NCI-H345 (cell line): ENCODE results near the gene MYH7.
"Not testable (repeated sequence)": the region's sequence is repeated elsewhere in the genome, so short reads cannot be mapped to it uniquely, and the experiment has no call there.

Experiments
- DNase-seq: peaks from one replicate; lab custom pipeline; 2025; lab: John Stamatoyannopoulos, UW

Gene MYH7

DNA sequence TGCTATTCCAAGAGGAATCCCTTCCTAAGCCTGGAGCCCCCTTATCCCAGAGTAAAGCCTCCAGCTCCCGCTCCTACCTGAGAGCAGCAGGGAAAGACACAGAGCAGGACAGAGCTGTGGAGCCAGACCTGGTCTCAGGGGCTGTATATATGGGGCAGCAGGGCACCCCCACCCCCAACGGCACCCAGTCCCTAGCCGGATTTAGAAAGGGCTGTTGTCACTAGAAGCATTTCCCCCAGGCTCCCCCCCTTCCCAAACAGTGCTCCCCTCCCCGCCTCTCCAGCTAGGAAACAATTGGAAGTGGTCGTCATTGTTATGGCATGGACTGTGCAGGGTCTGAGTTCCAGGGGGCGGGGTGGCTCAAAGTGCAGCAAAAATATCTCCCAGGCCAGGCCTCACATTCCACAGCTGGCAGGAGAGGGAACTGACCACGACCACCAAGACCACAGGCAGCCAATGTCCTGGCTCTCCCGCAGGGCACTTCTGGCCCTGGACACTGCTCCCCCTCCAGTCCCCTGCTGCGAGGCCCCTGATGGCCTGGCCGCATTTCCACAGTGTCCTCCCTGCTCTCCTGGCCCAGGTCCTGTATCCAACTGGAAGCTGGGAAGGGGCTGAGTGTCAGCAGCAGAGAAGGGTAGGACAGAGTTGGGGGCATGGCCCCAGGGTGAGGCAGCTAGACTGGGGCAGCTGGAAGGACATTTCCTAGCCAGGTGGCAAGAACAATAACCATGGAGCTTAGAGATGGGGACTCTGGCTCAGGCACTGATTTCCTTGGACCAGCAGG, at the start of gene MYH7:
TSS of gene MYH7 (minus strand) at position 118 of the 784 bp plus-strand sequence. CDS start 1,928 bp downstream, outside the sequence.
- no peak for DNase-seq

DNA sequence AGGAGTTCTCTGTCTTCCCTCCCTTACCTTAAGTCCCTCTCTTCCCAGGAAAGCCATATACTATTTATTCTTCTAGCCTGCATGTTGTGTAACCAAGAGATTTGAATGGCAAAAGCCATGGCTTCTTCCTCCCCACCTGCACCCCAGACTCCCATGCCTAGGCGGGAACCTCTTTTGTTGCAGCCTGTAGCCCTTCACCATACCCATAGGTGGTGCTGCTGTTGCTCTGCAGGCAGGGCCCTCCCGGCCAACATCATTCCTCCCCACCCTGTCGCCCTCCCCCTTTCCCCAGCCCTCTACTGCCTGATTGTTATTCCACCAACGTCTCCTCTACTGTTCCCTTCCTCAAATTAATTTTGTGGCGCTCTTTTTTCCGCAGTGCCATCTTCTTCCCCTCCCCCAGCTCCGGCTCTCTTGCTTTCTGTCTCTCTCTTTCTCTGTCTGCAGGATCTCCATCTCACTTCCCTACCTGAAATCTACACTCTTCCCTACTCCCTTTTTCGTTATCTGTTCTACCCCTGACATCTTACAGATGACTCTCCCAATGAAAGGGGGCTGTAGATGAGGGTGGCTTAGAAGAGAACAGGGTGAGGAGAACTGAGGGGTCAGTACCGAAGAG, 47.9 kb upstream of the MYH7 start:
- DNase-seq, result peak; percentile 9

DNA sequence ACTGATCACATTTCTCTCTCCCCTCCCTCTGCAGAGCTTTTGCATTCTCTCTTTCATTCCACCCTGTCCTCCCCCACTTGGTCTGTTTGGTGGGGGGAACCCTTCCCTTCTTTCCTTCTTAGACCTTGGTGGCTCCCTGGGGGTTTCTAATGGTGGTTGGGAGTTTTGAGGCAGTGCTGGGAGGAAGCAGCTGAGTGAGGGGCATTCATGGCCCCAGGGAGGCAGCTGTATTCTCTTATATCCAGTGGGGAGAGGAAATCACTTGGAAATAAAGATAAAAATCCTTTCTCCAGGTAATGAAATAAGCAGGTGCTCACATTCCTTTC, 47.3 kb upstream of the MYH7 start:
- DNase-seq, result no peak

GRCh38 chr14:23481979-23482822, 46.7 kb upstream of the MYH7 start:
- DNase-seq, result no peak

DNA sequence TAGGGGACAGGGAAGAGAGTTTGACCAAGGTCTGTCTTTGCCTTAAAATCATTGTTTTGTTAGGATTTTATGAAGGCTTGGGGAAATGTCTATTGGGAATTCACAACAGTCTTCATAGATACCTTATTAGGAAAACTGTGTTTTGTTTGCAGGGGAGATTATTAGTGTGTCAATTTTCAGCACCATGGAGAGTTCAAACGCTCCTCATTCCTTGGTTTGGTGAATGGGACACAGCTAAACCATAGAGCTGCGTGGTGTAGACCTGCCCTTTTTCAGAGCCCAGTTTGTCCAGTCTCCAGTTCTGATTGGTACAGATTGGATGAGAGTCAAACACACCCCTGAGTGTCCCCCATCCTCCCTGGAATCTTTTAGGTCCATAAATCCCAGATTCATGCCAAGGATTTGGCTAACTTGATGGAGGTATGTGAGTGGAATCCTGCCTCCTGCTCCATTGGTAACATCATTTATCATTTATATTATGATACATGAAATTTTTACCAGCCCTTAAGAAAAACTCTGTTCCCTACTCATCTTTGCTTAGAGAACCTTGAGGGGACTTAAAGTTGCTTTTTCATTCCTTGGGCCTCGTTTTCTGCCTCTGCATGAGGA, 46.0 kb upstream of the MYH7 start:
- no peak for DNase-seq

GRCh38 chr14:23478109-23478759, 42.8 kb upstream of the MYH7 start:
- DNase-seq, result peak; percentile 53

DNA sequence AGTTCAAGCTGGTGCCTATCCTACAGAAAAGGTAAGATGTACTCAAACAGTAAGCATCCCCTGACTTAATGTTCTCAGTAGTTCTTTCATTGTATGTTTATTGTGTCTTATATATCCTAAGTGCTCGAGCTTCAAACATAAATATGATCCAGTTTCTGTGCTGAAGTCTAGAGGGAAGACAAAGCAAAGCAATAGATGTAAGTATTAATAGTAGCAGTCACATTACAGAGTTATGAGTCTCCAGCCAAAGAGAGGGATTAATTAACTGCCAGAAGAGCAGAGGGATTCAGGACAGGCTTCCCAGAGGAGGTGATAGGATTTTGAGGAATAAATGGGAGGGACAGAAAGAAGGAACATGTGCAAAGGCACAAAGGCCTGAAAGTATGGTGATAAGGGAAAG, 35.5 kb upstream of the MYH7 start:
- DNase-seq, result no peak

DNA sequence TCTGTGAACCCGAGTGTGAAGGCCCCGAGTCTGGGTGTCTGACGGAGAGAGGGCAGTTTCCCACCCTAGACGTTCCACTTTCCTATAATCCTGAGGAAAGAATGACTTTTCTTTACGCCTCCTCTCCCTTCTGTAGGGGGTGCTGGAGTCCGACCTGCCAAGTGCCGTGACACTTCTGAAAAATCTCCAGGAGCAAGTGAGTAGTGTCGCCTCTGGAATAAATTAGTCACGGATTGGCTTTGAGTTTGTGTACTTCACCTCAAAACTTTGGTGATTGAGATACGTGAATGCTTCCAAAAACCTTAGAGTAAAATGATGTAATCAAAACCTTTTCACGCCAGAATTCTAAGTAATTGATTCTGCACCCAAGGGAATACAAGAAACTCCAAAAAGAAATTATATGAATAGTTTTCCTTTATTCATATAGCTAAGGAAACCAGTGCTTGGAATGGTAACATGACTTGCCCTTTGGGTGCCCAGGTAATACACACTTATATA, 34.5 kb upstream of the MYH7 start:
- no peak for DNase-seq

- DNase-seq, result peak; percentile 100
Observed at GRCh38 chr14:23469127-23469905, 33.9 kb upstream of the MYH7 start, which contains the start of gene NGDN. NGDN (plus strand) TSS chr14:23469703; CDS start chr14:23469716, 13 bp downstream.

DNA sequence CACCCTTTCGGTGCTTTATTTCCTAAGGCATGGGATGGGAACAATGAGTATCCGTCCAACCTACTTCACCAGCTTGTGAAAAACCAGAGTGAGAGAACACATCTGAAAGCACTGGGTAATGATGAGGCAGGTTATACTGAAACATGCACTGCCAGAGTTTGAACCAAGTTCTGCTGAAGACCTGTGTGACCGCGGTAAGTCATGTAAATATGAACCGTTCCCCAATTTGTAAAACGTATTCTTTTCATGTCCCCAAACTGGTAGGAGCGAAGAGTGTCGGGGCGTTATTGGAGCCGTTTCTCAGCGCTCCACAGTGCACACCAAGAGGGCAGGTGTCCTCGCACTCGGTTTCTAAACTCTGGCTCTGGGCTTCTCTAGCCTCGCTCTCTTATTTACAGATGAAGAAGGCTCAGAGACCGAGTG, 33.3 kb upstream of the MYH7 start:
- DNase-seq, result no peak

GRCh38 chr14:23465261-23465660, 29.8 kb upstream of the MYH7 start:
- DNase-seq, result no peak

DNA sequence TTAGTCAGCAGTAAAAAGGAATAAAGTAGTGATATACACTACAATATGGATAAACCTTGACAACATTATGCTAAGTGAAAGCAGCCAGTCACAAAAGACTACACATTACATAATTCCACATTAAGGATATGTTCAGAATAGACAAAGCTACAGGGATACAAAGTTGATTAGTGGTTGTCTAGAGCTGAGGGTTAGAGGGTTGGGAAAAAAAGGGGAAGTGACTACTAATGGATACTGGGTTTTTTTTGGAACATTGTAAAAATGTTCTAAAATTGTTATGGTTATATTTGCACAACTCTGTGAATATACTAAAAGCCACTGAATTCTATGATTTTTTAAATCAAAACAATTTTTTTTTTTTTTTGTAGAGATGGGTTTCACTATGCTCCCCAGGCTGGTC, 29.2 kb upstream of the MYH7 start:
- DNase-seq, result no peak

- no peak for DNase-seq
Observed at GRCh38 chr14:23460960-23461359, 25.5 kb upstream of the MYH7 start.

DNA sequence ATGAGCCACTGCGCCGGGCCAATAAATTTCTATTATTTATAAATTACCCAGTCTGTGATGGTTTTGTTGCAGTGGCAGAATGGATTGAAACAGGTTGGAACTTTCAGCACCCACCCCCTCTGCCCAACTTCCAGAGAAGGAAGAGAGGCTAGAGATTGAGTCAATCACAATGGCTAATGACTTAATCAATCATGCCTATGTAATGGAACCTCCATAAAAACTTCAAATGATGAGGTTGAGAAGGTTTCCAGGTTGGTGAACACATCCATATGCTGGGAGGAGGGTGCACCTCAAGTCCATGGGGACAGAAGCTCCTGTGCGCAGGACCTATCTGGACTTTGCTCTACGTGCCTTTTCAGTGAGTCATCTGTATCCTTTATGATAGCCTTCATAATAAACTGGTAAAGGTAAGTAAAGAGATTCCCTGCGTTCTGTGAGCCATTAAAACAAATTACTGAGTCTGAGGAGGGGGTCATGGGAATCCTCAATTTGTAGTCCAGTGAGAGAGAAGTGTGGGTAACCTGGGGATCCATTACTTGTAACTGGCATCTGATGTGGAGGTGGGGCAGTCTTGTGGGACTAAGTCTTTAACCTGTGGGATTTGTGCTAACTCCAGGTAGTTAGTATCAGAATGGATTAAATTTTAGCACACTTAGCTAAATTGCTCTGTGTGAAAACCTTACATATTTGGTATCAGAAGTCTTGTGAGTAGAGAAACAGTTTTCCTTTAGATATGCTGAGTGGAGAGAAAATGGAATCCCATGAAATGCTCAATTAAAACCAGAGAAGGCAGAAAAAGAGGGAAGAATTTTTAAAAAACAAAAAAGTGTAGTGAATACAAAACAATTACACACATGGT, 22.4 kb upstream of the MYH7 start:
- DNase-seq, result no peak

GRCh38 chr14:23456883-23457586, 21.6 kb upstream of the MYH7 start:
- not testable (repeated sequence) for DNase-seq

DNA sequence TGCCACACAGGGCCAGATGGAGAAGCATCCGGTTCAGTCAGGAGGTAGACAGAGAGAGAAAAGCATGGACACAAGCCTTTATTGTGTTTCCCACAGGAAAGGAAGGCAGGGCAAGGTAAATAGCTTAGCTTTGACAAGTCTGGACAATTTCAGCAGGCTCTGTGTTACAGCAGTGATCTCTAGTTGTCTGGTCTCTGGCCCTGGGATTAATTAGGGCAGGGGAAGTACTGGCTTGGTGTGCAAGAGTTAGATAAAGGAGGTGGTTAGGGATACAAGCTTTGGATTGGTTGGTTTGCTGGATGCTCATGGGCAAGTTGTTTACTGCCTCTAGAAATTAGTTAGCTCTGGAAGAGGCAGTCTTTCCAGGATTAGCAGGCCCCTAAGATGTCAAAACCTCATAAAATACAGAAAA, 19.0 kb upstream of the MYH7 start:
- no peak for DNase-seq

- DNase-seq, result no peak
Observed at GRCh38 chr14:23452237-23452636, 16.8 kb upstream of the MYH7 start.

DNA sequence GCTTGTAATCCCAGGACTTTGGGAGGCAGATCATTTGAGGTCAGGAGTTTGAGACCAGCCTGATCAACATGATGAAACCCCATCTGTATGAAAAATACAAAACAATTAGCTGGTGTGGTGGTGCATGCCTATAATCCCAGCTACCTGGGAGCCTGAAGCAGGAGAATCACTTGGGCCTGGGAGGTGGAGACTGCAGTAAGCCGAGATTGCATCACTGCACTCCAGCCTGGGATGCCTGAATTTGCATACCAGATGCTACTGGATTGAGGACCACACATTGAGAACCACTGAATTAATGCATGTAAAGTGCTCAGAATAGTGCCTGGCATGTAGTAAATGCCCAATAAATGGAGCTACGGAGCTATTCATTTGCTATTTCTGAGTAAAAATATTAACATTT, 14.9 kb upstream of the MYH7 start:
- no peak for DNase-seq

GRCh38 chr14:23449314-23449713, 13.9 kb upstream of the MYH7 start:
- no peak for DNase-seq
